H1 (cell line): Measurements from ENCODE around the gene KCNQ1. TPM values are rescaled to one million over a fixed set of nuclear protein-coding genes. Genes with fewer than 3 reads are reported as not detected.

Experiments
- EZH2 ChIP-seq: fragments of 200-600 bp; sonication (generic); IDR thresholded peaks from 2 replicates; pipeline ENCODE4 v1.7.1; 2012; ENCODE audit warnings: low read depth, mild to moderate bottlenecking, moderate library complexity, low read length, inconsistent platforms; ENCODE audit not compliant: severe bottlenecking
- KDM5A ChIP-seq: fragments of 200-600 bp; IDR thresholded peaks from 2 replicates; pipeline ENCODE4 v1.7.1; 2012; ENCODE audit warnings: mild to moderate bottlenecking, low read length, inconsistent platforms, mixed read lengths
- RXRA ChIP-seq: IDR thresholded peaks from 2 replicates; pipeline ENCODE4 v1.6.1; 2011; ENCODE audit warnings: low read depth, mild to moderate bottlenecking, low read length, moderate library complexity; ENCODE audit not compliant: insufficient read depth
- SIX5 ChIP-seq: IDR thresholded peaks from 2 replicates; pipeline ENCODE4 v1.6.1; 2011; ENCODE audit warnings: mild to moderate bottlenecking, low read depth, low read length
- TAF1 ChIP-seq: IDR thresholded peaks from 2 replicates; pipeline ENCODE4 v1.6.1; 2011; ENCODE audit warnings: mild to moderate bottlenecking, low read depth, low read length
- TAF7 ChIP-seq: optimal IDR thresholded peaks from 2 replicates; pipeline ENCODE3; 2011; ENCODE audit warnings: low read depth, mild to moderate bottlenecking, inconsistent platforms, low read length, moderate library complexity, borderline replicate concordance
- TCF12 ChIP-seq: IDR thresholded peaks from 2 replicates; pipeline ENCODE4 v1.6.1; 2011; ENCODE audit warnings: low read depth, mild to moderate bottlenecking, low read length
- USF2 ChIP-seq: IDR thresholded peaks from 2 replicates; pipeline ENCODE4 v1.6.1; 2011; ENCODE audit warnings: low read length, improper control_type of control experiment
- polyA plus RNA-seq, 7 experiments: library from polyadenylated mRNA; depleted of rRNA in 3 of 7; stranded (reverse) in 5 of 7; unstranded in 2 of 7; fragments of >200 nt in 5 of 7; fragments of 200-250 nt in 2 of 7; gene quantifications; 1 replicate in 5 of 7; 2 replicates in 1 of 7; 4 replicates in 1 of 7; pipeline versions ENCODE4 v1.2.1 to v1.2.3, GENCODE V29; 2011 to 2013; ENCODE audit warnings: missing spikeins in 2 of 7, mixed read lengths in 2 of 7
- total RNA-seq: library from RNA; stranded (reverse); fragmentation: NEBNext Ultra II Directional; extraction: Animal tissue kit (Norgen Biotek cat#: 25700); gene quantifications from 2 replicates; pipeline ENCODE4 v1.2.1, GENCODE V29; 2021

KCNQ1 gene
- total and polyA plus RNA-seq, 2 of the 8 experiments (the other 6 are each of a cell fraction or from before 2014, with no cell fraction given), result 1.9 to 2.0 TPM

DNA sequence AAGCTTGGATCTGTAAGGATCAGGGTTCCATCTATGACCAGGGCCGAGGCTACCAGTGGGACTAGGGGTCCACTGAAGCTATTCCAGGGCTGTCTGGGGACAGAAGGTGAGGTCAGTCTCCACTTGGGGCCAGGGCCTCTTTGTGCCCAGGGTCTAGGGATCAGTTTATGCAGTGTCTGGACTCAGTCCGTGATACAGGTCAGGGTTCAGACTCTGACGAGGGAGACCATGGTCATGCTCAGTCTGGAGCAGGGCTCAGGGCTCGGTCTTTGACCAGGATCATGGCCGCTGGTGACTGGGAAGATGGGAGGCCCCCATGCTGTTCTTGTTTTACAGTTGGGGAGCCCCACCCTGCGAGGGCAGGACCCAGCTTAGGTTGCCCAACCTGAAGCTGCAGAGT is 32.5 kb upstream of the KCNQ1 start (continued):
- TF ChIP-seq TAF1 (no peak), EZH2 (no peak), TCF12 (no peak), TAF7 (no peak), SIX5 (no peak), USF2 (no peak), RXRA (no peak), KDM5A (no peak)
